OCI-LY3 (cell line): ENCODE results near the gene G6PC3.

ENCODE experiments used
- H2AFZ ChIP-seq: fragments of 200-600, 300-600 bp; shearing (Covaris generic); 2 replicates; pipeline ENCODE4 v1.6.0; 2014; ENCODE audit warnings: antibody characterized with exemption, low read depth, low read length
- H3K27ac ChIP-seq: fragments of 200-600, 300-600 bp; sonication (generic); 2 replicates; pipeline ENCODE4 v1.5.1; 2014; ENCODE audit warnings: mild to moderate bottlenecking, low read length, moderate library complexity, mixed read lengths
- H3K27me3 ChIP-seq: fragments of 200-600, 300-600 bp; sonication (generic); 2 replicates; pipeline ENCODE4 v1.6.1; 2014; ENCODE audit warnings: low read depth, low read length, mixed read lengths
- H3K36me3 ChIP-seq: fragments of 200-600, 300-600 bp; sonication (generic); replicated peaks from 2 replicates; pipeline ENCODE3; 2014; ENCODE audit warnings: low read depth, low read length, mixed read lengths
- H3K4me1 ChIP-seq: fragments of 300-600, 200-600 bp; sonication (generic); 2 replicates; pipeline ENCODE4 v1.6.1; 2014; ENCODE audit warnings: low read length, mixed read lengths
- H3K4me2 ChIP-seq: fragments of 200-600, 300-600 bp; sonication (generic); 2 replicates; pipeline ENCODE4 v1.6.1; 2014; ENCODE audit warnings: low read length, mixed read lengths
- H3K4me3 ChIP-seq: fragments of 300-600, 200-600 bp; sonication (generic); 2 replicates; pipeline ENCODE4 v1.5.1; 2014; ENCODE audit warnings: antibody characterized with exemption, mild to moderate bottlenecking, low read length, moderate library complexity
- H3K79me2 ChIP-seq: fragments of 300-600, 200-600 bp; shearing (Covaris generic); 2 replicates; pipeline ENCODE4 v1.6.1; 2014; ENCODE audit warnings: mild to moderate bottlenecking, low read length, mixed read lengths
- H3K9ac ChIP-seq: fragments of 300-600, 200-600 bp; shearing (Covaris generic); 2 replicates; pipeline ENCODE4 v1.6.0; 2014; ENCODE audit warnings: mild to moderate bottlenecking, low read length, moderate library complexity
- H3K9me3 ChIP-seq: fragments of 200-600, 300-600 bp; shearing (Covaris generic); 2 replicates; pipeline ENCODE4 v1.6.1; 2014; ENCODE audit warnings: low read length, mixed read lengths; ENCODE audit not compliant: insufficient read depth
- H4K20me1 ChIP-seq: fragments of 200-600, 300-600 bp; sonication (generic); 2 replicates; pipeline ENCODE4 v1.6.1; 2016; ENCODE audit warnings: low read length, mixed read lengths; ENCODE audit not compliant: insufficient read depth
- EZH2phosphoT487 ChIP-seq: fragments of 200-600 bp; shearing (Covaris generic); IDR thresholded peaks from 2 replicates; pipeline ENCODE4 v1.6.1; 2018; ENCODE audit warnings: antibody characterized with exemption, mixed run types, low read depth
- TF ChIP-seq, protein P1 (sequence below): fragments of 200-600, 300-600 bp; sonication (generic); IDR thresholded peaks from 2 replicates; pipeline ENCODE4 v1.5.1; 2014; ENCODE audit warnings: antibody characterized with exemption, low read length, low read depth

The G6PC3 gene

GRCh38 chr17:44066204-44066930, 4.2 kb upstream of the G6PC3 start, which contains the start of gene LSM12:
Gene LSM12, minus strand, starts transcription at chr17:44066671. Its CDS starts 84 bp downstream, at chr17:44066587.
- H3K27me3 ChIP-seq = no peaks in the 10 kb centered on the region
- peak within 1 kb of the TSS; percentile 12; the same call in 1 of the 2 replicates for H2AFZ ChIP-seq
- H3K9me3 ChIP-seq = no peaks in the 10 kb centered on the region
- H3K9ac ChIP-seq = peak within 1 kb of the TSS; percentile 94
- peaks cover 61% of the 10 kb centered on the region for H3K79me2 ChIP-seq
- H4K20me1 ChIP-seq = 0 out of 2 replicates have a peak, but pooled peaks cover 3% of the 10 kb centered on the region
- H3K4me1 ChIP-seq = peaks cover 21% of the 10 kb centered on the region
- no peak for TF ChIP-seq EZH2phosphoT487
- TF ChIP-seq, protein P1, sequence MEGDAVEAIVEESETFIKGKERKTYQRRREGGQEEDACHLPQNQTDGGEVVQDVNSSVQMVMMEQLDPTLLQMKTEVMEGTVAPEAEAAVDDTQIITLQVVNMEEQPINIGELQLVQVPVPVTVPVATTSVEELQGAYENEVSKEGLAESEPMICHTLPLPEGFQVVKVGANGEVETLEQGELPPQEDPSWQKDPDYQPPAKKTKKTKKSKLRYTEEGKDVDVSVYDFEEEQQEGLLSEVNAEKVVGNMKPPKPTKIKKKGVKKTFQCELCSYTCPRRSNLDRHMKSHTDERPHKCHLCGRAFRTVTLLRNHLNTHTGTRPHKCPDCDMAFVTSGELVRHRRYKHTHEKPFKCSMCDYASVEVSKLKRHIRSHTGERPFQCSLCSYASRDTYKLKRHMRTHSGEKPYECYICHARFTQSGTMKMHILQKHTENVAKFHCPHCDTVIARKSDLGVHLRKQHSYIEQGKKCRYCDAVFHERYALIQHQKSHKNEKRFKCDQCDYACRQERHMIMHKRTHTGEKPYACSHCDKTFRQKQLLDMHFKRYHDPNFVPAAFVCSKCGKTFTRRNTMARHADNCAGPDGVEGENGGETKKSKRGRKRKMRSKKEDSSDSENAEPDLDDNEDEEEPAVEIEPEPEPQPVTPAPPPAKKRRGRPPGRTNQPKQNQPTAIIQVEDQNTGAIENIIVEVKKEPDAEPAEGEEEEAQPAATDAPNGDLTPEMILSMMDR = no peak
- H3K36me3 ChIP-seq = peaks cover 22% of the 10 kb centered on the region
- H3K4me3 ChIP-seq = peak within 1 kb of the TSS; percentile 95
- H3K27ac ChIP-seq = peak within 1 kb of the TSS; percentile 89
- H3K4me2 ChIP-seq = peak within 1 kb of the TSS; percentile 74

- H2AFZ ChIP-seq = peak overlapping the region; percentile 10; the same call in 1 of the 2 replicates
- H4K20me1 ChIP-seq = no peaks in the 10 kb centered on the region
- H3K4me3 ChIP-seq = no peak overlapping the region
- peaks cover 28% of the 10 kb centered on the region for H3K4me1 ChIP-seq
- no peak for TF ChIP-seq EZH2phosphoT487
- TF ChIP-seq, protein P1 = no peak
- H3K27ac ChIP-seq = no peak overlapping the region
- H3K9me3 ChIP-seq = no peaks in the 10 kb centered on the region
- H3K4me2 ChIP-seq = peak overlapping the region; percentile 74; the same call in 1 of the 2 replicates
- H3K79me2 ChIP-seq = peaks cover 59% of the 10 kb centered on the region
- H3K27me3 ChIP-seq = no peaks in the 10 kb centered on the region
- H3K9ac ChIP-seq = no peak overlapping the region
- peaks cover 14% of the 10 kb centered on the region for H3K36me3 ChIP-seq
Measured at GRCh38 chr17:44067545-44067940, 3.0 kb upstream of the G6PC3 start.

DNA sequence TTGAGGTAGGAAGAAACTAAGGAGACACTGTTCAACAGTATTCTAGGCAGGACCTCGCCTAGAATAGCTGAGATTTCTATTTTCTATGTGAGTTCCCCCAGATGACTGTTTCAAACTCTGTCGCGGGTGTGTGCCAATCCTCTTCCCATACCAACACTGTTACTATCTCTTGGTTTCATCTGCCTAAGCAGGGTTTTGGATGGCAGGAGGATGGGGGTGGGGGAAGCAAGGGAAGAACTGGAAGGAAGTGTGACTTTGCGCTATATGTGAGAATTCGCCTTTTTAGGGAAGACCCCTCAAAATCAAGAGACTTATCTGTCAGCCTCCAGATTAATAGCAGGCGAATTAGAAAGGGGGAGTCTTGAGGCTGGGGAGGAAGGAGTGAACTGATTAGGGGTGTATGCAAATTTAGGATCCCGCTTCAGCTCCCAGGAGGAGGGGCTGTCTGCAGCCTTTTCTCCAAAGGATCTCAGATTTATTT, 521 bp upstream of the G6PC3 start:
- H4K20me1 ChIP-seq = no peaks in the 10 kb centered on the region
- TF ChIP-seq EZH2phosphoT487 = no peak
- TF ChIP-seq, protein P1 = no peak
- H3K4me2 ChIP-seq = peak overlapping the region; percentile 72
- no peak overlapping the region for H2AFZ ChIP-seq
- peak overlapping the region; percentile 95 for H3K4me3 ChIP-seq
- H3K4me1 ChIP-seq = peaks cover 24% of the 10 kb centered on the region
- peaks cover 41% of the 10 kb centered on the region for H3K79me2 ChIP-seq
- H3K36me3 ChIP-seq = no peaks in the 10 kb centered on the region
- no peaks in the 10 kb centered on the region for H3K27me3 ChIP-seq
- peak overlapping the region; percentile 91 for H3K9ac ChIP-seq
- H3K9me3 ChIP-seq = no peaks in the 10 kb centered on the region
- peak overlapping the region; percentile 80 for H3K27ac ChIP-seq

GRCh38 chr17:44071198-44071520, 624 bp downstream of the G6PC3 start:
- no peaks in the 10 kb centered on the region for H4K20me1 ChIP-seq
- H2AFZ ChIP-seq = peak overlapping the region; percentile 63; the same call in 1 of the 2 replicates
- TF ChIP-seq, protein P1 = no peak
- TF ChIP-seq EZH2phosphoT487 = no peak
- H3K4me1 ChIP-seq = peaks cover 19% of the 10 kb centered on the region
- peak overlapping the region; percentile 80 for H3K27ac ChIP-seq
- H3K79me2 ChIP-seq = peaks cover 30% of the 10 kb centered on the region
- H3K9me3 ChIP-seq = no peaks in the 10 kb centered on the region
- H3K4me3 ChIP-seq = peak overlapping the region; percentile 95
- H3K4me2 ChIP-seq = peak overlapping the region; percentile 72
- H3K27me3 ChIP-seq = no peaks in the 10 kb centered on the region
- H3K36me3 ChIP-seq = peaks cover 4% of the 10 kb centered on the region
- H3K9ac ChIP-seq = peak overlapping the region; percentile 91
